Measurements from ENCODE around the gene PTOV1.

DNA sequence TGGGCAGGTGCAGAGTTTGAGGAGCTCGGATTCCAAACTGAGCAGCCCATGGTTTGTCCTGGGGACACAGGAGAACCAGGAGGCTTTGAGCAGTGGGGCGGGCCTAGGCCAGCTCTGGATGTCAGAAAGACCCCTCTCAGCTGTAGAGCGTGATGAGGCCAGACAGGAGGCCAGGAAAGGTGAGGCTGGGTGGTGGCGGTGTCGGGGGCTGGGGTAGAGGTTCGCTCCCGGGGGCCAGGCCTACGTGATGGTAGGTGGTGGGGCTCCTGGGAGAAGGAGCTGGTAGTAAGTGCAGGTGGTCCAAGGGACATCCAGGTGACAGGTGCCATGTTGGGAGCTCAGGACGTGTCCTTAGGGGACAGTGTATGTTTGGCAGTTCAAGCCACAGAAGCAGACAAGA, 13.5 kb upstream of the PTOV1 start:
- no peak for TF ChIP-seq EZH2phosphoT487 (IDR thresholded peaks at IDR 0.05; ENCODE audit: low read depth, severe bottlenecking, unreplicated experiment)
- TF ChIP-seq, protein P1, sequence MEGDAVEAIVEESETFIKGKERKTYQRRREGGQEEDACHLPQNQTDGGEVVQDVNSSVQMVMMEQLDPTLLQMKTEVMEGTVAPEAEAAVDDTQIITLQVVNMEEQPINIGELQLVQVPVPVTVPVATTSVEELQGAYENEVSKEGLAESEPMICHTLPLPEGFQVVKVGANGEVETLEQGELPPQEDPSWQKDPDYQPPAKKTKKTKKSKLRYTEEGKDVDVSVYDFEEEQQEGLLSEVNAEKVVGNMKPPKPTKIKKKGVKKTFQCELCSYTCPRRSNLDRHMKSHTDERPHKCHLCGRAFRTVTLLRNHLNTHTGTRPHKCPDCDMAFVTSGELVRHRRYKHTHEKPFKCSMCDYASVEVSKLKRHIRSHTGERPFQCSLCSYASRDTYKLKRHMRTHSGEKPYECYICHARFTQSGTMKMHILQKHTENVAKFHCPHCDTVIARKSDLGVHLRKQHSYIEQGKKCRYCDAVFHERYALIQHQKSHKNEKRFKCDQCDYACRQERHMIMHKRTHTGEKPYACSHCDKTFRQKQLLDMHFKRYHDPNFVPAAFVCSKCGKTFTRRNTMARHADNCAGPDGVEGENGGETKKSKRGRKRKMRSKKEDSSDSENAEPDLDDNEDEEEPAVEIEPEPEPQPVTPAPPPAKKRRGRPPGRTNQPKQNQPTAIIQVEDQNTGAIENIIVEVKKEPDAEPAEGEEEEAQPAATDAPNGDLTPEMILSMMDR (IDR thresholded peaks at IDR 0.05; ENCODE audit: poor library complexity): no peak
- TF ChIP-seq EZH2 (IDR thresholded peaks at IDR 0.05; ENCODE audit: borderline replicate concordance): no peak
